ENCODE results near the gene DCLRE1C.
"Not testable (repeated sequence)": the region's sequence is repeated elsewhere in the genome, so short reads cannot be mapped to it uniquely, and the experiment has no call there.

Gene DCLRE1C

DNA sequence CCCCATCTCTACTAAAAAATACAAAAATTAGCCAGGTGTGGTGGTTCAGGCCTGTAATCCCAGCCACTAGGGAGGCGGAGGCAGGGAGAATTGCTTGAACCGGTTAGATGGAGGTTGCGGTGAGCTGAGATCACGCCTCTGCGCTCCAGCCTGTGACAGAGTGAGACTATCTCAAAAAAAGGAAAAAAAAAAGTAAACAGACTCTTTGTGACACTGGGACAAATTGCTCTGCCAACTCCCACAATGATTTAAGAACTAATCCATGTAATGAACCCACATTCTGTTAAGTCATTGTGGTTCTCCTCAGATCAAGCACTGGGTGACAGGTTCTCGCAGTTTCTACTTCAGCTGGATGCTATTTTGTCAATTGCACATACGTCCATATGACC, 11.0 kb downstream of the DCLRE1C start:
- not testable (repeated sequence) for DNase-seq

GRCh38 chr10:14942147-14942949, 11.5 kb downstream of the DCLRE1C start:
- DNase-seq = not testable (repeated sequence)

DNA sequence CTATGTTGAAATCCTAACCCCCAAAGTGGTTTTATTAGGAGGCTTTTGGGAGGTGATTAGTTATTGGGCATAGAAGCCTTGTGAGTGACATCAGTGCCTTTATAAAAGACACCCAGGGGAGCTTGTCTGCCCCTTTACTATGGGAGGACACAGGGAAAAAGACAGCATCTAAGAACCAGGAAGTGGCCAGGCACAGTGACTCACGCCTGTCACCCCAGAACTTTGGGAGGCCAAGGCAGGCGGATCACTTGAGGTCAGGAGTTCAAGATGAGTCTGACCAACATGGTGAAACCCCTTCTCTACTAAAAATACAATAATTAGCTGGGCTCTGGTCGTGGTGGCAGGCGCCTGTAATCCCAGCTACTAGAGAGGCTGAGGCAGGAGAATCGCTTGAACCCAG, 14.9 kb downstream of the DCLRE1C start:
- DNase-seq = peak; percentile 65

DNA sequence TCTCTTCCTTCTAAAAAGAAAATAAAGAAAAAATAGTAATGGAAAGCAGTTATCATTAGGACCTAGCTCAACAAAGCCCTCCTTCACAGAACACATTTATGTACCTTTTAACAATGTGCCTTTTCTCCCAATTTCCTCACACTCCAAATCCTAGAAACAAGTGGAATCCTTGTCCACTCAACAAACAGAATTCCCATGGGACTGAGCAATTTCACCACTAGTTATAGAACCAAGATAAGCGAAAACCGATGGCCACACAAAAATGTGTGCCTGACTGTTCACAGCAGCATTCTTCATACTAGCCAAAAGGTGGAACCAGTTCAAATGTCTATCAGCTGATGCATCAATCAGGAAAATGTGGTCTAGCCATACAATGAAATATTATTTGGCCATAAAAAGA, 17.3 kb downstream of the DCLRE1C start:
- no peak for DNase-seq

DNA sequence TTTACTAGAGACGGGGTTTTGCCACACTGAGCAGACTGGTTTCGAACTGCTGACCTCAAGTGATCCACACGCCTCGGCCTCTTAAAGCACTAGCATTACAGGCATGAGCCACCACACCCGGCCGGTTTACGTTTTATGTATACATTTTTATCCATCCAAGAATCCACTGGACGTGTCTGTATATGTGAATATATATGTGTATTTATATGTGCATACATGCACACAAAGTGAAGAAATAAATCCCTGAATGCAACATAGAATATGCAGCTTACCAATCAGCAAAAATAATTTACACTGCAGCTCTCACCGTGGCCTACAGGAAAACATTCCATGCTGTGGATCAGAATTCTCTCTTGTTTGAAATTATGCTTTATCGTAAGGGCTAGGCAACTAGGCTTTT, 23.3 kb downstream of the DCLRE1C start:
- no peak for DNase-seq

DNA sequence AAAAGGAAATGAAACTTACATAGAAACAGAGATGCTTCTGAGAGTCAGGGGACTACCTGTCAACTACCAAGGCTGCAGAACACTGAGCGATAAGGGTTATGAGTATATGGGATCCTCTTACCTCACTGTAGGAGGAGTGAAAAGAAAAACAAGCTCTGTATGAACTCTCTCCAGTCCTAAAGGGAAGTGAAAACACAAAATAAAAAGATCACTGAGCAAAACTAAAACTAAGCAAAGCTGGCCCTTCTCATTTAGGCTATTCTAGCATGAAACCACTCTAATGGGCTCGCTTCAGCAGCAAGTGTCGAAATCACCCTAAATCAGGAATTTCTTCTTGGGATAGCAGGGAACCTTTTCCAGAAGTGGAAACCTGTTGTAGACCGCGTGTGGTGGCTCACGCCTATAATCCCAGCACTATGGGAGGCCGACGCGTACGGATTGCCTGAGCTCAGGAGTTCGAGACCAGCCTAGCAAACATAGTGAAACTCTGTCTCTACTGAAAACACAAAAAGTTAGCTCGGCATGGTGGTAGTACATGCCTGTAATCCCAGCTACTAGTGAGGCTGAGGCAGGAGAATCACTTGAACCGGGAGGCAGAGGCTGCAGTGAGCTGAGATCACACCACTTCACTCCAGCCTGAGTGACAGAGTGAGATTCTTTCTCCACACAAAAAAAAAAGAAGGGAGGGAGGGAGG, 27.0 kb downstream of the DCLRE1C start:
- DNase-seq = peak; percentile 35

DNA sequence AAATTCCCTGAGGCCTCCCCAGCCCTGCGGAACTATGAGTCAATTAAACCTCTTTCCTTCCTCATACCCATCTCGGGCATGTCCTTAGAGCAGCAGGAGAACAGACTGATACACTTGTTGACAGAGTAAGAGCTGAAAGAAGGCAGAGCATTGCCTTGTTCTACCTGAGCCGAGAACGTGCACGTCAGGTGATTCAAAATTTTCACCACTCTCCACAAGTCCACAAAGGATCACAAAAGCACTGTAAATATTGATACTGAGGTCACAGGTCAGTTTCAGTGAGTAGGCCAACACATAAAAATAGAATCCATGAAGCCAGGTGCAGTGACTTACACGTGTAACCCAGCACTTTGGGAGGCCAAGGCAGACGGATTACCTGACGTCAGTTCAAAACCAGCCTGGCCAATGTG, 27.8 kb downstream of the DCLRE1C start:
- DNase-seq = no peak

- DNase-seq = no peak
Observed at GRCh38 chr10:14925268-14925667, 28.6 kb downstream of the DCLRE1C start.

DNA sequence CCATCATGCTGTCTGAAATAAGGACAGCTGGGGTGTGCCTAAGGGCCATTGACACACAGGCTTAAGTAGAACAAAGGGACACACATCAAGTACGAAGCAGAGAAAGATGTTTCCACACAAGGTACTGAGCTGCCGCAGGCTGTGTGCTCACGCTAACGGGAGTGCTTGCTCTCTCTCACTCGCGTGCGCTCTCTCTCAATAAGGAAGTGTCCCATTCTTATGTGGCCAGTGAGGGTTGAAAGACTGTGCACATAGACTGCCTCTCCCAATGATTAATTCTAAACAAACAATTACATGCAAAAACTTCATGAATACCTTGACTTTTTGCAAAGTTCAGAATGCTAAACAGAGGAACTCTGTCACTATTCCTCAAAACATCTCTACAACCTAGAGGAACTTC, 29.9 kb downstream of the DCLRE1C start:
- no peak for DNase-seq

DNA sequence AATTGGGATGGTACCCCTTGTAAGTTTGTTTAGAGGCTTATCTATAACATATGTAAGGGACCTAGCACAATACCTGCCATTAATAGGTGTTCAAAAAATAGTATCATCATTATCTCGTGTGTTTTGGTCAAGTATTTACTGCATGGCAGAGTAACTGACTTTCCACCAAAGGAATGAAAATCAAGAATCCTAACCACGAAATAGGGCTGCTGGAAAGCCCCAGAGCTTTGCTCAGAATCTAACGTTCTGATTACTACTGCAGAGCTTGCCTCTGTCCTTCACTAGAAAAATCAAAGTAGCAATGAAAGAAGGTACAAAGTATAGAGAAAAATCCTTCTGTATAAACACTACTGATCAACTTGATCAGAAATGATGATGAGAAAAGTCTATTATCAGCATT, 34.9 kb downstream of the DCLRE1C start:
- no peak for DNase-seq

GRCh38 chr10:14917827-14918226, 36.1 kb downstream of the DCLRE1C start:
- no peak for DNase-seq

- DNase-seq = no peak
Observed at GRCh38 chr10:14916600-14916999, 37.3 kb downstream of the DCLRE1C start.

- DNase-seq = no peak
Observed at GRCh38 chr10:14911801-14912200, 42.1 kb downstream of the DCLRE1C start.

DNA sequence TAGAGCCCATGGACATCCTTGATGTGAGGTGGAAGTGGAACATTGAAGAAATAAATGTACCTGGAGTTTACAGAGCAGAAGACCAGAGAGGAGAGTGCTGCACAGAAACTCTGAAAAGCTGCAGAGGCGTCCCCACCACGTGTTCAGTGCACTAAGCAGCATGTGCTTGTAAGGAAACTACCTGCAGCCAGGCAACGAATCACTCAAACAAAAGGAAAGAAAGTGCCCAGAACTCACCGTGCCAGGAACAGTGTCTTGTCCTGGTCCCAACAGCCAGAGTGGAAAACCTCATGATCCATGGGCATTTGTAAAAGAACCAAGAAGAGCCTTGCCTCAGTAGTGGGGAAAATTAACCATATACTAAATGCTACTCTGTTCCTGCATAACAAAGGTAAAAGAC, 42.9 kb downstream of the DCLRE1C start:
- no peak for DNase-seq

DNA sequence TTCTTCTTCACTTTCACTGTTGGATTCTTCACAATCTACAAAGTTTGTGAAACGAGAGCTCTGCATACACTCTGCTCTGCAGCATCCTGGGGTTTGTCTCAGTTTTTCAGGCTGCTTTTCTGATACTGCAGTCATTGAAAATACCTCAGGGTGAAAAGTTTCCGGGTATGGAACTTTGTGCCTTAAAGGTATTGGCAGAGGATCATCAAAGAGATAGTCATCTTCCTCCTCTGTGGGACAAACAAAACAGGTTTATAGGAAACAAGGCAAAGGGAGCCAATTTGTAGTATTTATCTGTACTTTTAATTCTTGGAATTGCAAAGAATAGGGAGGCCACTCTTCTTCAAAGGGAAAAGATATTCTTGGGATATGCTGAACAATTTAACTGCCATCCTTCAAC, 44.8 kb downstream of the DCLRE1C start:
- no peak for DNase-seq

DNA sequence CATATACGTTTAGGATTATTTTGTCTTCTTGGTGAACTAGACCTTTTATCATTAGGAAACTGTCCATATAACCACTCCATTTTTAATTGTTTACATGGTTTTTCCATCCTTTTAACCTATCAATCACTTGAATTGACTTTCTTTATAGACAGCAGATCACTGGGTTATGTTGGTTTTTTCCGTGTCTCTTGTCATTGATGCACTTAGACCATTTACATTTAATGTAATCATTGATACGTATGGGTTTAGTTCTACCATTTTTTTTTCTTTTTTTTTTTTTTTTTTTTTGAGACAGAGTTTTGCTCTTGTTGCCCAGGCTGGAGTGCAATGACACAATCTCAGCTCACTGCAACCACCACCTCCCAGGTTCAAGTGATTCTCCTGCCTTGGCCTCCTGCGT, 46.3 kb downstream of the DCLRE1C start:
- DNase-seq = not testable (repeated sequence)

DNA sequence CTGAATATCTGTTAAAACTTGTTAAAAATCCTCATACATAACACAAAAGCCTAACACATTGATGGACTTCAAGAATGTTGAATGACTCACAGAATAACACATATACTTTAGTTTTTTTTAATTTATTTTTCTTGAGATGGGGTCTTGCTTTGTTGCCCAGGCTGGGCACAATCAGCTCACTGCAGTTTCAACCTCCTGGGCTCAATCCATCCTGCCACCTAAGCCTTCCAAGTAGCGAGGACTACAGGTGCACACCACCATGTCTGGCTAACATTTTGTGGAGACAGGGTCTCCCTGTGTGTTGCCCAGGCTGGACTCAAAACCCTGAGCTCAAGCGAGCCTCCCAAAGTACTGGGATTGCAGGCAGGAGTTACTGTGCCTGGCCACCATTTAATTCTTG, 47.1 kb downstream of the DCLRE1C start:
- DNase-seq = no peak

DNA sequence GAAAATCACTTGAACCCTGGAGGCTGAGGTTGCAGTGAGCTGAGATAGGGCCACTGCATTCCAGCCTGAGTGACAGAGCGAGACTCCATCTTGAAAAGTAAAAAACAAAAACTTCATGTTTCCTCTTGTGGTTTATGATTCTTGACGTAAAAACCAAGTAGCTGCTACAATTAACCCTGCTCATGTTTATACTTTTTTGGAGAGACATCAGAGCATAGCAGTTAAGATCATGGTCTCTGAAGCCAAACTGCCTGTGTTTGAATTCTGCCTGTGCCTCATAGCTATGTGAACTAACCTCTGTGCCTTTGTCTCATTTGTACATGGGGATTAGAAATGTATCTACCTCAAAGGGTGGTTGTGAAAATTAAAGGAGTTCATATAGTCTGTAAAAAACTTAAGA, 48.0 kb downstream of the DCLRE1C start:
- no peak for DNase-seq

DNA sequence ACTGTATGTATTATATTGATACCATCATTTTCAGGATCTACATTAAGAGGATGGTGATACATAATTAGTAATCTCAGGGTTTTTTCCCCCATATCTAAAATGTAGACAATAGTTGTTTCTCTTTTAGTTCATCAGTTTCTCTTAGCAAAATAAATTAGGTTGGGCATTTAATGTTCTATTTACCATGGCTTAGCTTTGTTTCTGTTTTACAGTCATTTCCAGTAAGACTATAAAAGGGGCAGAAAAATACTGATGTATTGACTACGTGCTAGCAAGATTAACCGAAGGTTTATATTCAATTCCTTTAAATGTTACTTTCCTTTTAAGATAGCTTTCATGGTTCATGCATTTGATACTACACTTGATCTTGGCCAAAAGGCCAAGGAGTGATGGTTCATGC, 49.0 kb downstream of the DCLRE1C start:
- DNase-seq = no peak

DNA sequence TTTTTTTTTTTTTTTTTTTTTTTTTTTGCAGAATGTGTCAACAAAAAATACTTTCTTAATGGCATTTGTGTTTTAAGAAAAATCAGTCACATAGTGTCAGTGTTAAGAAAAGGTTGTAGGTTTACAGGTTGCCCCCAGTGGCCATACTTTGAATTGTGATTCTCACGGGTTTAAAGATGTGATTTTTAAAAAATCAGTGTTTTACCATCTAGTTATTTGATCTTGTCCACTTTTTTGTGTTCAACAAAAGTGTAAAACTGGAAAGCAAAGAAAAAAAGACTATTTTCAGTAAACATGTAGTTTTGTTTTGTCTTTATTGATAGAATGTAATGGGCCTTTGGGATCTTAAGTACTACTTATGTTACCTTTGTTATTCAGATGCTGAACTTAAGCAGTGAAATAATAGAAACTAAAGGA, 49.6 kb downstream of the DCLRE1C start:
- peak; percentile 36 for DNase-seq

GRCh38 chr10:14891151-14891550, 62.7 kb downstream of the DCLRE1C start:
- DNase-seq = no peak

DNA sequence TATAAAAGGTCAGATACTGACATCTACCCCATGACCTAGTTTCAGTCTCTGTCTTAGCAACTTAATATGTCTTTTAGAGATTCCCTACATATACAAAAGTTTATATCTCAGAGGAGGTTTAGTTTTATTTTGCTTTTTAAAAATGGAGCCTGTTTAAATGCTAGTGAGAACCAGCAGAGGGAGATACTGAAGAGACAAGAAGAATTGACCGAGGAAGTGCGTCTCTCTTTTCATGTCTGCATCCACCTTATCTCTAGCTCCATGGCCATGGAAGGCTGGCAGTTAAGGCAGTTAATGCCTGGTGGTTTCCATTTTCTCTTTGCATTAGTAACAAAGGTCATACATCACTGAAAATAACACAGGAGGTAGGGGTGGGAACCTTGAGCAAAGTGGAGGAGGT, 64.6 kb downstream of the DCLRE1C start:
- no peak for DNase-seq

GRCh38 chr10:14884082-14884481, 69.8 kb downstream of the DCLRE1C start:
- DNase-seq = peak; percentile 15

GRCh38 chr10:14880229-14880628, 73.7 kb downstream of the DCLRE1C start:
- no peak for DNase-seq

DNA sequence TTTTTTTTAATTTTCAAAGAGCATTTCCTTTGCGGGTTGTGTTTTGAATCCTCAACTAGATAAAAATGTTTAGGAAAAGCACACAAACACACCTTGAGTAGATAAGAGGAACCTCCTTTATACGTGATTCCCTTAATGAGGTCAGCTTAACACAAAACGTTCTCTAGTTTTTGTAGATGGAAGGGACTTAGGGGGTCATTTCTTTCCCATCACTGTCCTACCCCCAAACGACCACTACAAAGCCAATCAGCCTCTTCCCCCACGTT, 74.0 kb downstream of the DCLRE1C start:
- no peak for DNase-seq
